ENCODE results near the gene ARFGEF2.
"Not testable (repeated sequence)": the region's sequence is repeated elsewhere in the genome, so short reads cannot be mapped to it uniquely, and the experiment has no call there.

Gene ARFGEF2

DNA sequence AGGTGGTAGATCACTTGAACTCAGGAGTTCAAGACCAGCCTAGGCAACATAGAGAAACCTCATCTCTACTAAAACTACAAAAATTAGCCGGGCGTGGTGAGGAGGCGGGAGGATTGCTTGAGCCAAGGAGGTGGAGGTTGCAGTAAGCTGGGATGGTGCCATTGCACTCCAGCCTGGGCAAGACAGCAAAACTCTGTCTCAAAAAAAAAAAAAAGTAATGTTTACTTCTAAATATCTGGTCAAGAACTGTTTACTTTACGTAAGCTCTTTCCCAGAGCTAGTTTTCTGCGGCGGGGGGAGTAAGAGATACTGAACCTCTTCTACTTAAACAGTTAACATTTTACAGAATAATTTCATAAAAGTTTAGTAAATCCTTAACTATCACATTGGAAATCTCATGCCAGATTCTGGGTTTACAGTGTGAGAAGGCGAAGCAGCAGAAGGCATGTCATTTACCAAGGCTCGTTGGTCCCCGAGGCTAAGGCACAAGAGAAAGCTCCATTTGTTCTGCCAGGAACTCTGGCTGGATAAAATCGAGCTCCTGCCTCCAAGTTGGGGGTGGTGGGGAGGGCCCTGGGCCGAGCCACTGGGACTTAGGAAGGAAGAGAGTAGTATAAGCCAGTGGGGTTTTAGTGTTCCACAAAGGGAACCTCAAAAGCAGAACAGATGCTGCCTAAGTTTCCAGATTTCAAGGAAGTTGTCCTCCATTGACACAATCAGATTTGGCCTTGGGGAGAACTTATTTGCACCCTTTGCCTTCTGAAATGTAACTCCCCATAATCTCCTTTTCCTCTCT lies 41.7 kb downstream of the ARFGEF2 start:
- Histone ChIP-seq H3K4me3 (ENCODE audit: insufficient read depth, low read depth, low read length, poor library complexity, severe bottlenecking) (no peak overlapping the region), H3K9me3 (ENCODE audit: control insufficient read depth, low read length) (no peaks in the 10 kb centered on the region), H3K27ac (ENCODE audit: insufficient read depth, low read length, poor library complexity, severe bottlenecking) (no peak overlapping the region), H3K4me1 (ENCODE audit: control insufficient read depth, insufficient read depth, low read length, poor library complexity, severe bottlenecking) (no peaks in the 10 kb centered on the region), H3K36me3 (ENCODE audit: control insufficient read depth, insufficient read depth, low read length) (peaks cover 19% of the 10 kb centered on the region), H3K27me3 (replicated peaks; ENCODE audit: control insufficient read depth, insufficient read depth, low read length, poor library complexity, severe bottlenecking) (no peaks in the 10 kb centered on the region)
- DNase-seq: no peak

DNA sequence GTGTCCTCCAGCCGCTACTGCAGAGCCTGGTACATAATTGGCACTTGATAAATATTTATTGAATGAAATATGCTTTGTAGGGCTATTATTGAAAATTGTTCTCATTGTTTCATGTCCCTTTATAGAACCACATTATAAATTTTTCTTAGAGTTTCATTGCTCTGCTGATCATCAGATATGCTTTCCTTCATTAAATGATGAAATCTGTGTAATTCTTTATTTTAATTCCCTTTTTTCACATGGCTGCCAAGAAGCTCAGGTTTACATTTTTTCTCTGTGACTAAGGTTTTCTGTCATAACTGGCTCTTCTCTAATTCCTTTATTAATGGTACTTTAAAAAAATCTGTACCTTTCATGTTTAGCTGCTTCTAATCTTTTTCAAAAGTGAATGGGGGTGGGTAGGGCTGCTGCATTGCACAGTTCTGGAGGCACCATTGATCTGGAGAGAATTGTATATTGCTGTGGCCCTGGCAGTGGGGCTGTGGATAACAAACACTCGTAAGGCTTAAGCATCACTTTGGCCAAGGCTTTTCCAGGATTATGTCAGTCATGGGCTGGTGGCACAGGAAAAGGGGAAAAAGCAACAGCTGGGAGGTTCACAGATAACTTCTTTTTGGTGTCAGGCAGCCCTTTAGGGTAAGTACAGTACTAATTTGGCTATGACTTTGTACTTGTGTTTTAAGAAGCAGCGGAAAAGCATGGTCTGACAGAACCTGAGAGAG lies 43.8 kb downstream of the ARFGEF2 start:
- peaks cover 27% of the 10 kb centered on the region for H3K36me3 ChIP-seq (ENCODE audit: control insufficient read depth, insufficient read depth, low read length)
- no peak overlapping the region for H3K4me3 ChIP-seq (ENCODE audit: insufficient read depth, low read depth, low read length, poor library complexity, severe bottlenecking)
- no peak for DNase-seq

DNA sequence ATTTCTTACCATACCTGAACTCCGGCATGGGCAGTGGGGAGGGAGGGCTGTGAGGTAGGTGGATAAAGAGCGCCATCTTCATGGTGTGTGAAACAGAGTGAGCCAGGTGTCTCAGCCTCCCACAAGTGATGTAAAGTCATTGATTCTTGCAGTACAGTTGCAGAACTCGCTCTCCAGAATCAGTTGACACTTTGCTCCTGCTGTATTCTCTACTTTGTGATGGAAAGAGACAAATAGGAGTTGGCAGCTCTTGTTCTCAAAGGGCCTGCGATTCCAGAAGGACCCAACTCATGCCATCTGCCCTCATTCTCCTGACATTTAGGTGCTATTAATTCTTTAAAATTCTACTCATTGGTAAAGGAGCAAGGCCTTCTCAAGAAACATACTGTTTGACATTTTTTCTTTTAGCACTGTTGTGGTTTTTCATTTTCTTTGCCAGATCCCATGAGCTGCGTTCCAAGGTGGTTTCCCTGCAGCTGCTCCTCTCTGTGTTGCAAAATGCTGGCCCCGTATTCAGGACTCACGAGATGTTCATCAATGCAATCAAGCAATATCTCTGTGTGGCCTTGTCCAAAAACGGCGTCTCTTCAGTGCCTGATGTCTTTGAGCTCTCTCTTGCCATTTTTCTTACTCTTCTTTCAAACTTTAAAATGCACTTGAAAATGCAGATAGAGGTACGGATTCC lies 49.3 kb downstream of the ARFGEF2 start:
- Histone ChIP-seq H3K4me3 (ENCODE audit: insufficient read depth, low read depth, low read length, poor library complexity, severe bottlenecking) (no peak overlapping the region), H3K27ac (ENCODE audit: insufficient read depth, low read length, poor library complexity, severe bottlenecking) (no peak overlapping the region), H3K9me3 (ENCODE audit: control insufficient read depth, low read length) (no peaks in the 10 kb centered on the region), H3K36me3 (ENCODE audit: control insufficient read depth, insufficient read depth, low read length) (peaks cover 50% of the 10 kb centered on the region), H3K27me3 (replicated peaks; ENCODE audit: control insufficient read depth, insufficient read depth, low read length, poor library complexity, severe bottlenecking) (no peaks in the 10 kb centered on the region), H3K4me1 (ENCODE audit: control insufficient read depth, insufficient read depth, low read length, poor library complexity, severe bottlenecking) (no peaks in the 10 kb centered on the region)
- DNase-seq: no peak

More for the DNA sequence above, 43.8 kb downstream of the ARFGEF2 start:
- H3K9me3 ChIP-seq (ENCODE audit: control insufficient read depth, low read length): no peaks in the 10 kb centered on the region
- no peaks in the 10 kb centered on the region for H3K4me1 ChIP-seq (ENCODE audit: control insufficient read depth, insufficient read depth, low read length, poor library complexity, severe bottlenecking)
- no peaks in the 10 kb centered on the region for H3K27me3 ChIP-seq (replicated peaks; ENCODE audit: control insufficient read depth, insufficient read depth, low read length, poor library complexity, severe bottlenecking)
- no peak overlapping the region for H3K27ac ChIP-seq (ENCODE audit: insufficient read depth, low read length, poor library complexity, severe bottlenecking)

DNA sequence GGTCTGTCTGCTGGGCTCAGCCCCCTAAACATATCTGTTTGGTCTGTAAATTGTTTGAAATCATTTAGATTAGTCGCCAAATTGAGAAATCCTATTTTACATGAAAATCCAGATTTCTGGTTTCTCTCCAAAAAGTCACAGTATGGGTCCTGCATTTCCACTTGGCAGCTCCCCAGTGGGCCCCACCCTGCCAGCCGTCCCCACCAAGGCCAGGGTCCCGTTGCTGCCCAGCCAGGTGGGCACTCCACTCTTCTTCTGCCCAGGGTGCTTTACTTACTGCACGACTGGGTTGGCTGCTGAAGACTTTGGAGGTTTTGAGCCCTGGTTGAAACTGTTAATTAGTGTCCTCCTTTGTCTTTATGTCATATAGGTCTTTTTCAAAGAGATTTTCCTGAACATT lies 50.4 kb downstream of the ARFGEF2 start:
- H3K4me1 ChIP-seq (ENCODE audit: control insufficient read depth, insufficient read depth, low read length, poor library complexity, severe bottlenecking): no peaks in the 10 kb centered on the region
- H3K27me3 ChIP-seq (replicated peaks; ENCODE audit: control insufficient read depth, insufficient read depth, low read length, poor library complexity, severe bottlenecking): no peaks in the 10 kb centered on the region
- peaks cover 56% of the 10 kb centered on the region for H3K36me3 ChIP-seq (ENCODE audit: control insufficient read depth, insufficient read depth, low read length)
- no peak for DNase-seq
- no peaks in the 10 kb centered on the region for H3K9me3 ChIP-seq (ENCODE audit: control insufficient read depth, low read length)
- no peak overlapping the region for H3K4me3 ChIP-seq (ENCODE audit: insufficient read depth, low read depth, low read length, poor library complexity, severe bottlenecking)
- H3K27ac ChIP-seq (ENCODE audit: insufficient read depth, low read length, poor library complexity, severe bottlenecking): no peak overlapping the region

DNA sequence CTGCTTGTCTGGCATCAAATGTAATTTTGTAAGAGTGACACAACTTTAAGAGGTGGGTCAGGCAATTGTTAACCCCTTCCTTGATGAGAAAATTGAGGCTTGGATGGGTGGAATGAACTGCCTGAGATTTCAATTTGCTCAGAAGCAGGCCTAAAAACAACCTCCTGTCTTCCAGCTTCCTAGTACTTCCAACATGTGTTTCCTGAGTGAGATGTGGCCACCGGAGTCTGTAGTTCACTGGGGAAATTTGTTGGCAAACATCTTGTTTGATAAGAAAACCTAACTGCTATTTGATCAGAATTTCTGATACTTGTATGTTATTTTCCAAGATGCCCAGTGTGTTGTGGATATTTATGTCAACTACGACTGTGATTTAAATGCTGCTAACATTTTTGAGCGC lies 51.3 kb downstream of the ARFGEF2 start:
- H3K27ac ChIP-seq (ENCODE audit: insufficient read depth, low read length, poor library complexity, severe bottlenecking): no peak overlapping the region
- H3K4me3 ChIP-seq (ENCODE audit: insufficient read depth, low read depth, low read length, poor library complexity, severe bottlenecking): no peak overlapping the region
- no peaks in the 10 kb centered on the region for H3K27me3 ChIP-seq (replicated peaks; ENCODE audit: control insufficient read depth, insufficient read depth, low read length, poor library complexity, severe bottlenecking)
- no peak for DNase-seq
- H3K36me3 ChIP-seq (ENCODE audit: control insufficient read depth, insufficient read depth, low read length): peaks cover 56% of the 10 kb centered on the region
- H3K4me1 ChIP-seq (ENCODE audit: control insufficient read depth, insufficient read depth, low read length, poor library complexity, severe bottlenecking): no peaks in the 10 kb centered on the region
- no peaks in the 10 kb centered on the region for H3K9me3 ChIP-seq (ENCODE audit: control insufficient read depth, low read length)

DNA sequence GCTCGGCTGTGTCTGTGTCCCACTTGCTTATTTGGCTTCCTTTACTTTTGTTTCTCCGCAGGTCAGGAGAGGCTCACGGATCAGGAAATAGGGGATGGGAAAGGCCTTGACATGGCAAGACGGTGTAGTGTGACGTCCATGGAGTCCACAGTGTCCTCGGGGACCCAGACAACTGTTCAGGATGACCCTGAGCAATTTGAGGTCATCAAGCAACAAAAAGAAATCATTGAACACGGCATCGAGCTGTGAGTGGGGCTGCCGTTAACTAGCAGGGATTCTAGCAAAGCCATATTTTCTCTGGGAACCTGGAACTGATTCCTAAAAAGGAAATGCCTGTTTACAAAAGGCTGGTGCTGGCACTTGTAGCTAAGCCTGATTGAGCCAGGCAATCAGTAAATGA lies 54.4 kb downstream of the ARFGEF2 start:
- H3K9me3 ChIP-seq (ENCODE audit: control insufficient read depth, low read length): no peaks in the 10 kb centered on the region
- H3K4me1 ChIP-seq (ENCODE audit: control insufficient read depth, insufficient read depth, low read length, poor library complexity, severe bottlenecking): no peaks in the 10 kb centered on the region
- no peaks in the 10 kb centered on the region for H3K27me3 ChIP-seq (replicated peaks; ENCODE audit: control insufficient read depth, insufficient read depth, low read length, poor library complexity, severe bottlenecking)
- H3K36me3 ChIP-seq (ENCODE audit: control insufficient read depth, insufficient read depth, low read length): peaks cover 38% of the 10 kb centered on the region
- no peak overlapping the region for H3K27ac ChIP-seq (ENCODE audit: insufficient read depth, low read length, poor library complexity, severe bottlenecking)
- no peak overlapping the region for H3K4me3 ChIP-seq (ENCODE audit: insufficient read depth, low read depth, low read length, poor library complexity, severe bottlenecking)
- DNase-seq: no peak

DNA sequence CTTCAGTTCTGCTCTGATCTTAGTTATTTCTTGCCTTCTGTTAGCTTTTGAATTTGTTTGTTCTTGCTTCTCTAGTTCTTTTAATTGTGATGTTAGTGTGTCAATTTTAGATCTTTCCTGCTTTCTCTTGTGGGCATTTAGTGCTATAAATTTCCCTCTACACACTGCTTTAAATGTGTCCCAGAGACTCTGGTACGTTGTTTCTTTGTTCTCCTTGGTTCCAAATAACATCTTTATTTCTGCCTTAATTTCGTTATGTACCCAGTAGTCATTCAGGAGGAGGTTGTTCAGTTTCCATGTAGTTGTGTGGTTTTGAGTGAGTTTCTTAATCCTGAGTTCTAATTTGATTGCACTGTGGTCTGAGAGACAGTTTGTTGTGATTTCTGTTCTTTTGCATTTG lies 58.5 kb downstream of the ARFGEF2 start:
- H3K4me1 ChIP-seq (ENCODE audit: control insufficient read depth, insufficient read depth, low read length, poor library complexity, severe bottlenecking); H3K4me3 ChIP-seq (ENCODE audit: insufficient read depth, low read depth, low read length, poor library complexity, severe bottlenecking); H3K27me3 ChIP-seq (replicated peaks; ENCODE audit: control insufficient read depth, insufficient read depth, low read length, poor library complexity, severe bottlenecking); DNase-seq; H3K27ac ChIP-seq (ENCODE audit: insufficient read depth, low read length, poor library complexity, severe bottlenecking); H3K9me3 ChIP-seq (ENCODE audit: control insufficient read depth, low read length): not testable (repeated sequence)
- peaks cover 34% of the 10 kb centered on the region for H3K36me3 ChIP-seq (ENCODE audit: control insufficient read depth, insufficient read depth, low read length)

DNA sequence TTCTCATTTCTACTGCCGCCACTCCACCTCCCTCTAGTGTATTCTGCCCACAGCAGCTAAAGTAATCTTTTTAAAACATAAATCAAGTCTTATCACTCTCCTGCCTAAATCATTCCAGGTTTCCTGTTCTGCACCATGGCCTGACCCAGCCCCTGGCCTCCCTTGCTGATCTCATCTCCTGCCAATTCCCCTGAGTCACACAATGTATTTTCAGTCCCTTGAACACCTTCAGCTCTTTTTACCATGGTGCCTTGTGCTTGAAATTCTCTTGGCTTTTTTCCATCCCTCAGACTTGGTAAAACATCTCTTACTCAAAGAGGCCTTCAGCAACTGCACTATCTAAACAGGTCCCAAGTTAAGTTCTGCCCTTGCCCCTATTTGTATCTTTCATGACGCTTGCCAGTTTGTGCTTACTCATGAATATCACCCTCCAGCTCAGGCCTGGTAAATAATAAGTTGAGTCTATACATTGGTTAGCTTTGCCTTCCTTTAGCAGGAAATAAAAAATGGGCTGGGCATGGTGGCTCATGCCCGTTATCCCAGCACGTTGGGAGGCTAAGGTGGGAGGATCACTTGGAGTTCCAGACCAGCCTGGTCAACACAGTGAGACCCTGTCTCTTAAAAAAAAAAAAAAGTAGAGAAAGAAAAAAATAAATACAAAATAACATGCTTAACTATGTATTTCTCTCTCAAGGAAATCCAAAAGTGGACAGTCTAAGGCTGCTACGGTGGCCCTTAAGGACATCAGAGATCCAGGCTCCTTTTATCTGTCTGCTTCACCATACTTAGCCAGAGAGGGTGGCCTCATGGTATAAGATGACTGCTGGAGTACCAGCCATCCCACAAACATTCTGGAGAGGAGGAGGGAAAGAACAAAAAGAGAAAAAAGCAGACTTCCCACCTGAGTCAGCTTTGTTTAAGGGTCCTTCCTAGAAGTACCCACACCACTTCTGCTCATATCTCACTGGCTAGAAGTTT lies 62.2 kb downstream of the ARFGEF2 start:
- no peak overlapping the region for H3K27ac ChIP-seq (ENCODE audit: insufficient read depth, low read length, poor library complexity, severe bottlenecking)
- no peak overlapping the region for H3K4me3 ChIP-seq (ENCODE audit: insufficient read depth, low read depth, low read length, poor library complexity, severe bottlenecking)
- DNase-seq: no peak
- peaks cover 53% of the 10 kb centered on the region for H3K36me3 ChIP-seq (ENCODE audit: control insufficient read depth, insufficient read depth, low read length)
- H3K9me3 ChIP-seq (ENCODE audit: control insufficient read depth, low read length): no peaks in the 10 kb centered on the region
- H3K4me1 ChIP-seq (ENCODE audit: control insufficient read depth, insufficient read depth, low read length, poor library complexity, severe bottlenecking): no peaks in the 10 kb centered on the region
- H3K27me3 ChIP-seq (replicated peaks; ENCODE audit: control insufficient read depth, insufficient read depth, low read length, poor library complexity, severe bottlenecking): no peaks in the 10 kb centered on the region

DNA sequence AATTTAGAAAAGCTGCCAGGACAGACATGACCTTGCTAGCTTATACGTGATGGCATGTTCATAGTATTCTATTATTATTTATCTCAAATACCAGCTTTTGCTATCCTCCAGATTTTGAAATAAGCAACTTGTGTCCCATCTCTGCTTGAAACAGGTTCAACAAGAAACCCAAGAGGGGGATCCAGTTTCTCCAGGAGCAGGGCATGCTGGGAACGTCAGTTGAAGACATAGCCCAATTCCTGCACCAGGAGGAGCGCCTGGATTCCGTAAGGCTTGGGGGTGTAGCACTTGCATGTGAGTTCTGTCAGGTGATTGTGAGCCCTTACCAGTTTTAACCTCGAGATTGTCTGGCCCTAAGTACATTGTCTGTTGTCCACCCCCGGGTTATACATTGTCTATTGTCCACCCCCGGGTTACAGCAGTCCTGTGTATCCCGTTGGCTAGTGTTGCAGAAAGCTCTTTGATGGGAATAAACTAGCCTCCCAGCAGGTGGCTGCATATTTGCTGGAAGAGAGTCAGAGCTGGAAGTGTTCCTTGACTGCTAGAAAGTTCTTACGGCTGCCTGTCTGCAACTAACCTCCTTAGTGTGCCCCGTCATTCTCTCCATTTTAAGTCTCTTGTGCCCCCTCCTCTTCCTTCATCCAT lies 63.2 kb downstream of the ARFGEF2 start:
- Histone ChIP-seq H3K27ac (ENCODE audit: insufficient read depth, low read length, poor library complexity, severe bottlenecking) (no peak overlapping the region), H3K4me3 (ENCODE audit: insufficient read depth, low read depth, low read length, poor library complexity, severe bottlenecking) (no peak overlapping the region), H3K27me3 (replicated peaks; ENCODE audit: control insufficient read depth, insufficient read depth, low read length, poor library complexity, severe bottlenecking) (no peaks in the 10 kb centered on the region), H3K9me3 (ENCODE audit: control insufficient read depth, low read length) (no peaks in the 10 kb centered on the region), H3K36me3 (ENCODE audit: control insufficient read depth, insufficient read depth, low read length) (peaks cover 63% of the 10 kb centered on the region), H3K4me1 (ENCODE audit: control insufficient read depth, insufficient read depth, low read length, poor library complexity, severe bottlenecking) (no peaks in the 10 kb centered on the region)
- no peak for DNase-seq
